HS-27A (cell line): Measurements from ENCODE around the gene IFNA2.
"Not testable (repeated sequence)": the region's sequence is repeated elsewhere in the genome, so short reads cannot be mapped to it uniquely, and the experiment has no call there.

Experiments used
- DNase-seq: peaks from one replicate; pipeline ENCODE4 v3.0.0-alpha.2; 2012; ENCODE audit warnings: low read depth, missing footprints

Gene IFNA2

GRCh38 chr9:21381448-21382339, 3.5 kb downstream of the IFNA2 start:
- DNase-seq, result no peak

GRCh38 chr9:21371467-21371866, 13.7 kb downstream of the IFNA2 start:
- DNase-seq, result not testable (repeated sequence)

- DNase-seq, result no peak
These were observed 17.2 kb downstream of the IFNA2 start, which contains the start of gene IFNA13 for GRCh38 chr9:21367957-21368356. Gene IFNA13 (minus strand): TSS chr9:21368057. CDS start chr9:21368010, 47 bp downstream.

GRCh38 chr9:21367169-21367568, 18.0 kb downstream of the IFNA2 start:
- DNase-seq, result not testable (repeated sequence)

- DNase-seq, result no peak
These were observed 22.9 kb downstream of the IFNA2 start for GRCh38 chr9:21362287-21362686.

GRCh38 chr9:21357479-21358460, 27.4 kb downstream of the IFNA2 start:
- no peak for DNase-seq

GRCh38 chr9:21350787-21351186, 34.4 kb downstream of the IFNA2 start, which contains the start of gene IFNA6:
Gene IFNA6 (minus strand): TSS chr9:21350887. CDS start chr9:21350887, 0 bp downstream.
- no peak for DNase-seq

- DNase-seq, result no peak
These were observed 36.7 kb downstream of the IFNA2 start for GRCh38 chr9:21348430-21348970.

- DNase-seq, result no peak
These were observed 44.5 kb downstream of the IFNA2 start for GRCh38 chr9:21340735-21341134.

GRCh38 chr9:21336457-21336856, 48.7 kb downstream of the IFNA2 start:
- no peak for DNase-seq

- peak; percentile 52 for DNase-seq
These were observed 50.2 kb downstream of the IFNA2 start, which contains the start of gene KLHL9 for GRCh38 chr9:21334701-21335632. Gene KLHL9 (minus strand): TSS chr9:21335404. CDS start chr9:21334859, 545 bp downstream.
